ENCODE results near the gene TGM6. TPM values are rescaled to one million over a fixed set of nuclear protein-coding genes. Genes with fewer than 3 reads are reported as not detected.

Gene TGM6
- total RNA-seq, 4 donors from 2014 or later = not detected

GRCh38 chr20:2398449-2398848, 17.7 kb downstream of the TGM6 start:
- intact Hi-C loops (cut with DNase I) = no loop called here
- Histone ChIP-seq H3K27ac (no peak overlapping the region), H3K4me3 (replicated peaks in 1 of 3) (no peak overlapping the region), H3K4me1 (no peaks in the 10 kb centered on the region), H3K36me3 (no peaks in the 10 kb centered on the region), H3K27me3 (no peaks in the 10 kb centered on the region), H3K9me3 (no peaks in the 10 kb centered on the region)
- no peak for TF ChIP-seq POLR2A (IDR thresholded peaks at IDR 0.05)
- TF ChIP-seq, protein P1, sequence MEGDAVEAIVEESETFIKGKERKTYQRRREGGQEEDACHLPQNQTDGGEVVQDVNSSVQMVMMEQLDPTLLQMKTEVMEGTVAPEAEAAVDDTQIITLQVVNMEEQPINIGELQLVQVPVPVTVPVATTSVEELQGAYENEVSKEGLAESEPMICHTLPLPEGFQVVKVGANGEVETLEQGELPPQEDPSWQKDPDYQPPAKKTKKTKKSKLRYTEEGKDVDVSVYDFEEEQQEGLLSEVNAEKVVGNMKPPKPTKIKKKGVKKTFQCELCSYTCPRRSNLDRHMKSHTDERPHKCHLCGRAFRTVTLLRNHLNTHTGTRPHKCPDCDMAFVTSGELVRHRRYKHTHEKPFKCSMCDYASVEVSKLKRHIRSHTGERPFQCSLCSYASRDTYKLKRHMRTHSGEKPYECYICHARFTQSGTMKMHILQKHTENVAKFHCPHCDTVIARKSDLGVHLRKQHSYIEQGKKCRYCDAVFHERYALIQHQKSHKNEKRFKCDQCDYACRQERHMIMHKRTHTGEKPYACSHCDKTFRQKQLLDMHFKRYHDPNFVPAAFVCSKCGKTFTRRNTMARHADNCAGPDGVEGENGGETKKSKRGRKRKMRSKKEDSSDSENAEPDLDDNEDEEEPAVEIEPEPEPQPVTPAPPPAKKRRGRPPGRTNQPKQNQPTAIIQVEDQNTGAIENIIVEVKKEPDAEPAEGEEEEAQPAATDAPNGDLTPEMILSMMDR (IDR thresholded peaks at IDR 0.05) = no peak
- no peak for DNase-seq
- WGBS, 2 donors = 80 to 81% methylated on average over 1 of the region's 1 CpG

GRCh38 chr20:2399390-2399789, 18.7 kb downstream of the TGM6 start:
- no peaks in the 10 kb centered on the region for H3K36me3 ChIP-seq
- no peaks in the 10 kb centered on the region for H3K9me3 ChIP-seq
- no peak for DNase-seq
- intact Hi-C loops (cut with DNase I) = no loop called here
- TF ChIP-seq, protein P1 (IDR thresholded peaks at IDR 0.05) = no peak
- no peak for TF ChIP-seq POLR2A (IDR thresholded peaks at IDR 0.05)
- no peaks in the 10 kb centered on the region for H3K4me1 ChIP-seq
- H3K27me3 ChIP-seq = no peaks in the 10 kb centered on the region
- 94 to 96% methylated on average over 16 of the region's 16 CpGs for WGBS, 2 donors
- no peak overlapping the region for H3K4me3 ChIP-seq (replicated peaks in 1 of 3)
- no peak overlapping the region for H3K27ac ChIP-seq

DNA sequence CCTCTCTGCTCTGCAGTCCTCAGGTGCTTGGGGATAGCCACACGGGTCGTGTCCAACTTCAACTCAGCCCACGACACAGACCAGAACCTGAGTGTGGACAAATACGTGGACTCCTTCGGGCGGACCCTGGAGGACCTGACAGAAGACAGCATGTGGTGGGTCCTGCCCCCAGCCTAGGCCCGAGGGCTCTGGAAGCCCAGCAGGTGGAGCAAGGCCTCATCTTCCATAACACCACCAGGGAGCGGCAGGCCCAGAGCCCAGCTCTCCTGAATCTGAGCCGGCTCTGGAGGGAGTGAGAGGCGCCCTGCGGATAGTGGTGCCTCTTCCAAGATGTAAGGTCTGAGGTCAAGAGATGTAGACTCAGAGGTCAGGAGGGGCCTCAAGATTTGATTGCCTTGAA, 19.6 kb downstream of the TGM6 start:
- Histone ChIP-seq H3K27ac (no peak overlapping the region), H3K4me1 (no peaks in the 10 kb centered on the region), H3K27me3 (no peaks in the 10 kb centered on the region), H3K9me3 (no peaks in the 10 kb centered on the region), H3K4me3 (replicated peaks in 1 of 3) (no peak overlapping the region), H3K36me3 (no peaks in the 10 kb centered on the region)
- TF ChIP-seq, protein P1 (IDR thresholded peaks at IDR 0.05) = no peak
- no peak for TF ChIP-seq POLR2A (IDR thresholded peaks at IDR 0.05)
- WGBS, 2 donors = 90% methylated on average over 10 of the region's 11 CpGs; no CpG with 5 or more reads in 1 of the 2 donors
- no peak for DNase-seq
- intact Hi-C loops (cut with DNase I) = no loop called here

- Histone ChIP-seq H3K4me3 (replicated peaks in 1 of 3) (no peak overlapping the region), H3K36me3 (no peaks in the 10 kb centered on the region), H3K4me1 (no peaks in the 10 kb centered on the region), H3K27me3 (no peaks in the 10 kb centered on the region), H3K27ac (no peak overlapping the region), H3K9me3 (no peaks in the 10 kb centered on the region)
- DNase-seq = no peak
- 93 to 94% methylated on average over 2 of the region's 2 CpGs for WGBS, 2 donors
- TF ChIP-seq, protein P1 (IDR thresholded peaks at IDR 0.05) = no peak
- TF ChIP-seq POLR2A (IDR thresholded peaks at IDR 0.05) = no peak
- intact Hi-C loops (cut with DNase I) = no loop called here
These were observed 20.8 kb downstream of the TGM6 start for GRCh38 chr20:2401527-2401926.

DNA sequence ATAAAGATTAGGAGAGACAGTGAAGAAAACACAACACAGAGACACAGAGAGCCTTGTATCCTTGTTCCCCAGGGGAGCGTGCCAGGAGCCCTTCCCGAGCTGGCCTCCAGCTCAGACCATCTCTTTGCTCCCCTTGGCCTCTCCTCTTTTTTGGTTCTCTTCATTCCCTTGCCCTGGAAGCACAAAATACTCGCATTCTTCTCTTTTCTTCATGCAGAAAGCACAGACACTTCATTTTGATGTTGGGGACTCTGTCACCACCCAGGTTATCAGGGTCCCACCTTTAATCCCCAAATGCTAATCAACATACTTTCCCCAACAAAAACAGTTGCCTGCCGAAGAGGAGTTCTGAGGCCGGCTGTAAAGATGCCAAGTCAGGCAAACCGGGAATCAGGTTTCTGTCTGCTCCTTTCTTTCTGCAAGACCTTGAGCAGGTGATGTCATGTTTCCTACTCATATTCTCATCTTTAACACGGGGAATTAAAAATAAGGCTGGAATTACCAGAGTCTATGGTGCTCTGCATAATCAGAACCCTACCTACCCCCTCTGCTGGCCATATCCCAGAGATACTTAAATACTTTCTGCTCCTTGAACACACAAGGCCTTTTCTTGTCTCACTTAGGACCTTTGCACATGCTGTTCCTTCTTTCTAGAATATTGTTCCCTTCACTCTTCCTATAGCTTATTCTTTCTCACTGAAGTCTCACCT, 21.7 kb downstream of the TGM6 start:
- Histone ChIP-seq H3K36me3 (no peaks in the 10 kb centered on the region), H3K27ac (no peak overlapping the region), H3K9me3 (no peaks in the 10 kb centered on the region), H3K4me1 (no peaks in the 10 kb centered on the region), H3K4me3 (replicated peaks in 1 of 3) (no peak overlapping the region), H3K27me3 (no peaks in the 10 kb centered on the region)
- TF ChIP-seq, protein P1 (IDR thresholded peaks at IDR 0.05) = no peak
- no peak for TF ChIP-seq POLR2A (IDR thresholded peaks at IDR 0.05)
- no peak for DNase-seq
- intact Hi-C loops (cut with DNase I) = no loop called here
- 43 to 56% methylated on average over 7 of the region's 7 CpGs for WGBS, 2 donors
